H1 (cell line): ENCODE results near the gene RTN3.

ENCODE experiments used
- CTCF ChIP-seq, 3 experiments: IDR thresholded peaks; 1 replicate in 2 of 3; 2 replicates in 1 of 3; pipeline versions ENCODE4 v1.5.1 to v1.6.1; 2011; ENCODE audit warnings: low read length in 3 of 3, mild to moderate bottlenecking in 3 of 3, inconsistent platforms in 2 of 3, low read depth in 1 of 3, moderate library complexity in 1 of 3; ENCODE audit not compliant: insufficient read depth in 1 of 3; ENCODE audit errors: control extremely low read depth in 1 of 3
- RAD21 ChIP-seq, 2 experiments: IDR thresholded peaks in 1 of 2; conservative IDR thresholded peaks in 1 of 2; 2 replicates each; pipeline ENCODE4 v1.6.1; 2011; ENCODE audit warnings: low read depth in 2 of 2, low read length in 2 of 2, improper control_type of control experiment in 1 of 2, inconsistent platforms in 1 of 2, mild to moderate bottlenecking in 1 of 2, moderate library complexity in 1 of 2

GRCh38 chr11:63805844-63806415, 124.6 kb downstream of the RTN3 start:
- TF ChIP-seq RAD21 (IDR thresholded peaks at IDR 0.05 in 1 of 2, conservative IDR thresholded peaks at IDR 0.05 in 1 of 2; ENCODE audit: low read depth in 2 of 2, low read length in 2 of 2) = no peak
- TF ChIP-seq CTCF (IDR thresholded peaks at IDR 0.05; ENCODE audit: control extremely low read depth in 1 of 3, insufficient read depth in 1 of 3, low read depth in 1 of 3, low read length in 3 of 3) = no peak
